Measurements from ENCODE around the gene CCDC13. TPM values are rescaled to one million over a fixed set of nuclear protein-coding genes. Genes with fewer than 3 reads are reported as not detected.

CCDC13 gene
- total and polyA plus RNA-seq, 2 of the 13 experiments (the other 11 are each of a cell fraction or from before 2014, with no cell fraction given): 0.22 to 0.51 TPM

DNA sequence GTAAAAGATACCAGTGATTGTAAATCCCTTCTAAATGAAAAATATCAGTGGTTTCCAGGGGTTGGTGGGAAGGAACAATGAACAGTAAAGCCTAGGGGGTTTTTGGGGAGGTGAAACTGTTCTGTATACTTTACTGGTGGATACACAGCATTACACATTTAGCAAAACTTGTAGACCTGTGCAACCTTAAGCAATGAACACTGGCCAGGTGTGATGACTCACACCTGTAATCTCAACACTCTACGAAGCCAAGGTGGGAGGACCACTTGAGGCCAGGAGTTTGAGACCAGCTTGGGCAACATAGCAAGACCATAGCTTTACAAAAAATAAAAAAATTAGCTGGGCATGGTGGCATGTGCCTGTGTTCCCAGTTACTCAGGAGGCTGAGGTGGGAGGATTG, 1.8 kb downstream of the CCDC13 start:
- Histone ChIP-seq H3K79me2 (ENCODE audit: insufficient read depth, low read length) (no peaks in the 10 kb centered on the region), H3K4me1 (ENCODE audit: insufficient read depth, low read length) (peaks cover 14% of the 10 kb centered on the region; the same call in 1 of the 2 replicates), H3K4me2 (ENCODE audit: low read depth, low read length) (no peak overlapping the region), H3K36me3 (replicated peaks in 1 of 2; ENCODE audit: control insufficient read depth in 1 of 2, insufficient read depth in 2 of 2, low read length in 2 of 2) (no peaks in the 10 kb centered on the region), H3K9ac (ENCODE audit: insufficient read depth, low read depth, low read length) (no peak overlapping the region), H3K27ac (ENCODE audit: extremely low read length, insufficient read depth, low read length) (no peak overlapping the region), H3K27me3 (ENCODE audit: control insufficient read depth in 1 of 2, insufficient read depth in 2 of 2, low read length in 2 of 2) (no peaks in the 10 kb centered on the region), H3K4me3 (replicated peaks in 1 of 3; ENCODE audit: insufficient read depth in 1 of 3, low read depth in 2 of 3, low read length in 3 of 3) (no peak overlapping the region), H2AFZ (ENCODE audit: low read length) (no peak overlapping the region), H4K20me1 (ENCODE audit: insufficient read depth, low read length) (no peaks in the 10 kb centered on the region), H3K9me3 (ENCODE audit: low read length) (no peaks in the 10 kb centered on the region)
- FAIRE-seq (no peak), DNase-seq (ENCODE audit: low spot score) (no peak), ATAC-seq (no peak)
- intact Hi-C loops (cut with micrococcal nuclease; ENCODE audit: unreplicated experiment) (no loop called here), in situ Hi-C loops (cut with HindIII; ENCODE audit: extremely low pct_ligation_motif_present, low pct_unique_long_range_greater_than_20kb) (no loop called here)
- TF ChIP-seq ZNF891 (CRISPR knock-in tag; IDR thresholded peaks at IDR 0.05): no peak
- TF ChIP-seq ATF1 (CRISPR knock-in tag; IDR thresholded peaks at IDR 0.05): no peak
- TF ChIP-seq NRL (CRISPR knock-in tag; IDR thresholded peaks at IDR 0.05; ENCODE audit: borderline replicate concordance): no peak
- TF ChIP-seq ZNF292 (CRISPR knock-in tag; IDR thresholded peaks at IDR 0.05; ENCODE audit: borderline replicate concordance, low read depth): no peak
- no peak for TF ChIP-seq GATA4 (IDR thresholded peaks at IDR 0.05; ENCODE audit: borderline replicate concordance, low read depth)
- TF ChIP-seq SETDB1 (CRISPR knock-in tag; IDR thresholded peaks at IDR 0.05; ENCODE audit: borderline replicate concordance): no peak
- TF ChIP-seq, protein P1, sequence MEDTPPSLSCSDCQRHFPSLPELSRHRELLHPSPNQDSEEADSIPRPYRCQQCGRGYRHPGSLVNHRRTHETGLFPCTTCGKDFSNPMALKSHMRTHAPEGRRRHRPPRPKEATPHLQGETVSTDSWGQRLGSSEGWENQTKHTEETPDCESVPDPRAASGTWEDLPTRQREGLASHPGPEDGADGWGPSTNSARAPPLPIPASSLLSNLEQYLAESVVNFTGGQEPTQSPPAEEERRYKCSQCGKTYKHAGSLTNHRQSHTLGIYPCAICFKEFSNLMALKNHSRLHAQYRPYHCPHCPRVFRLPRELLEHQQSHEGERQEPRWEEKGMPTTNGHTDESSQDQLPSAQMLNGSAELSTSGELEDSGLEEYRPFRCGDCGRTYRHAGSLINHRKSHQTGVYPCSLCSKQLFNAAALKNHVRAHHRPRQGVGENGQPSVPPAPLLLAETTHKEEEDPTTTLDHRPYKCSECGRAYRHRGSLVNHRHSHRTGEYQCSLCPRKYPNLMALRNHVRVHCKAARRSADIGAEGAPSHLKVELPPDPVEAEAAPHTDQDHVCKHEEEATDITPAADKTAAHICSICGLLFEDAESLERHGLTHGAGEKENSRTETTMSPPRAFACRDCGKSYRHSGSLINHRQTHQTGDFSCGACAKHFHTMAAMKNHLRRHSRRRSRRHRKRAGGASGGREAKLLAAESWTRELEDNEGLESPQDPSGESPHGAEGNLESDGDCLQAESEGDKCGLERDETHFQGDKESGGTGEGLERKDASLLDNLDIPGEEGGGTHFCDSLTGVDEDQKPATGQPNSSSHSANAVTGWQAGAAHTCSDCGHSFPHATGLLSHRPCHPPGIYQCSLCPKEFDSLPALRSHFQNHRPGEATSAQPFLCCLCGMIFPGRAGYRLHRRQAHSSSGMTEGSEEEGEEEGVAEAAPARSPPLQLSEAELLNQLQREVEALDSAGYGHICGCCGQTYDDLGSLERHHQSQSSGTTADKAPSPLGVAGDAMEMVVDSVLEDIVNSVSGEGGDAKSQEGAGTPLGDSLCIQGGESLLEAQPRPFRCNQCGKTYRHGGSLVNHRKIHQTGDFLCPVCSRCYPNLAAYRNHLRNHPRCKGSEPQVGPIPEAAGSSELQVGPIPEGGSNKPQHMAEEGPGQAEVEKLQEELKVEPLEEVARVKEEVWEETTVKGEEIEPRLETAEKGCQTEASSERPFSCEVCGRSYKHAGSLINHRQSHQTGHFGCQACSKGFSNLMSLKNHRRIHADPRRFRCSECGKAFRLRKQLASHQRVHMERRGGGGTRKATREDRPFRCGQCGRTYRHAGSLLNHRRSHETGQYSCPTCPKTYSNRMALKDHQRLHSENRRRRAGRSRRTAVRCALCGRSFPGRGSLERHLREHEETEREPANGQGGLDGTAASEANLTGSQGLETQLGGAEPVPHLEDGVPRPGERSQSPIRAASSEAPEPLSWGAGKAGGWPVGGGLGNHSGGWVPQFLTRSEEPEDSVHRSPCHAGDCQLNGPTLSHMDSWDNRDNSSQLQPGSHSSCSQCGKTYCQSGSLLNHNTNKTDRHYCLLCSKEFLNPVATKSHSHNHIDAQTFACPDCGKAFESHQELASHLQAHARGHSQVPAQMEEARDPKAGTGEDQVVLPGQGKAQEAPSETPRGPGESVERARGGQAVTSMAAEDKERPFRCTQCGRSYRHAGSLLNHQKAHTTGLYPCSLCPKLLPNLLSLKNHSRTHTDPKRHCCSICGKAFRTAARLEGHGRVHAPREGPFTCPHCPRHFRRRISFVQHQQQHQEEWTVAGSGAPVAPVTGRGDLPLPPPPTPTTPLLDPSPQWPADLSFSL (CRISPR knock-in tag; IDR thresholded peaks at IDR 0.05): no peak
- TF ChIP-seq TOE1 (CRISPR knock-in tag; IDR thresholded peaks at IDR 0.05): no peak
- TF ChIP-seq ZKSCAN8 (CRISPR knock-in tag; IDR thresholded peaks at IDR 0.05; ENCODE audit: borderline replicate concordance): no peak
- TF ChIP-seq SAFB2 (CRISPR knock-in tag; IDR thresholded peaks at IDR 0.05; ENCODE audit: borderline replicate concordance, low read depth): no peak
- no peak for TF ChIP-seq CHD2 (IDR thresholded peaks at IDR 0.05; ENCODE audit: low read depth, low read length)
- TF ChIP-seq KAT2B (IDR thresholded peaks at IDR 0.05; ENCODE audit: borderline replicate concordance, low read depth, low read length): no peak
- no peak for TF ChIP-seq ZNF644 (CRISPR knock-in tag; IDR thresholded peaks at IDR 0.05; ENCODE audit: low read depth)
- TF ChIP-seq PTBP1 (IDR thresholded peaks at IDR 0.05; ENCODE audit: low read depth, low read length, poor library complexity, severe bottlenecking): no peak
- TF ChIP-seq GATAD2A (CRISPR knock-in tag; IDR thresholded peaks at IDR 0.05): no peak
- TF ChIP-seq FOXA1 (IDR thresholded peaks at IDR 0.05): no peak
- TF ChIP-seq FOXA1 (CRISPR knock-in tag; IDR thresholded peaks at IDR 0.05): no peak
- TF ChIP-seq, protein P2, sequence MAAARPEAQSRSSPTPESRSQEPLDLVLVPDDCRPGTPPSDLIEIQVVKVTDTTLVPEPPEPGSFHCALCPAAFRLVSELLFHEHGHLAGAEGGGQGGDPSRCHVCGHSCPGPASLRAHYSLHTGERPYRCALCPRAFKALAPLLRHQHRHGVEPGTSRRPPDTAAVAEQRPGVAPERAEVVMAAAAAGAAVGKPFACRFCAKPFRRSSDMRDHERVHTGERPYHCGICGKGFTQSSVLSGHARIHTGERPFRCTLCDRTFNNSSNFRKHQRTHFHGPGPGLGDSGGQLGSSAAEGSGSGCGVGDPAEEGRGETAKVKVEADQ (CRISPR knock-in tag; IDR thresholded peaks at IDR 0.05; ENCODE audit: borderline replicate concordance): no peak
- no peak for TF ChIP-seq SUZ12 (IDR thresholded peaks at IDR 0.05; ENCODE audit: low read depth, low read length)
- POLR2A ChIA-PET: interaction anchor here (1.4 to 1.6 kb wide), 2 partner anchors 15 to 25 kb away, joined by 5 to 14 read pairs; no protein-coding TSS in a partner anchor
- CTCF ChIA-PET (ENCODE audit: low intra/inter-chr PET ratio, low total read pairs): no interaction called here
- no TSS peak for BruUV-seq (replicated peaks)
- 92% methylated on average over 1 of the region's 1 CpG for WGBS (ENCODE audit: low lambda C conversion rate)

Measured in HepG2 (cell line).